GM15510 (cell line): ENCODE data around the gene EPHA10.

Source experiments
- POLR2A ChIP-seq: IDR thresholded peaks from 3 replicates; pipeline ENCODE4 v1.6.1; 2011; ENCODE audit warnings: borderline replicate concordance; ENCODE audit not compliant: insufficient read length; ENCODE audit errors: extremely low read depth

The EPHA10 gene

DNA sequence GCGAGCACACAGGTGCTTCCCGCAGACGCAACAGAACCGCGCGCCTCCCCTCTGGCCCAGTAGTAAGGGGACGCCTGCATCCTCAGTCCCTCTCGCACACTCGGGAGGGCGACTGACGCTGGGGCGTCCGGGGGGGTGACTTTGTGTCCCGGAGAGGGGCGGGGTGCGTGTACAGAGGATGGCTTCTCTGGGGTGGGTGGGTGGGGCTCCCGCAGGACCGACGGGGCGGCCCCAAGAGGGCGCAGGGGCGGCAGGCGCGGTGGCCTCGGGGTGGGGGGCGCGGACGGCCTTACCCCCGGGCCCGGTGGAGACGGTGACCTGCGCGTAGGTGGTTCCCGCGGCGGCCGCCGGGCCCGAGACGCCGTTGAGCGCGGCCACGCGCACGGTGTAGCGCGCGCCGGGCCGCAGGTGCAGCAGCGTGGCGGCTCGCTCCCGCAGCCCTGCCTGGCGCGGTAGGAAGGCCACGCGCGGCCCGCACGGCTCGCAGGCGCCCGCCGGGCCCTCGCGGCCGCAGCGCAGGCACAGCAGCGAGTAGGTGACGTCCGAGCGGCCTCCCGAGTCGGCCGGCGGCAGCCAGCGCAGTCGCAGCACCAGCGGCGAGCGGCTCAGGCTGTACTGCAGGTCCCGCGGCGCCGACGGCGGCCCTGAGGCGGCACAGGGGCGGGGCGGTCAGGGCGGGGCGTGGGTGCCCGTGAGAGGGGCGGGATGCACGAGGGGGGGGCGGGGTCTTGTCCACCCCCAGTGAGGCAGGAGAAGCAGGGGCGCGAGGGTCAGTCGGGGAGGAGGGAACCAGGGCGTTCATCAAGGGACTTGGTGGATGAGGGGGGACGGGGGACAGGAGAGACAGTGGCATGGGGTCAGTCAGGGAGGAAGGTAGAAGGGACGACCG is 12.1 kb downstream of the EPHA10 start:
- no peak for TF ChIP-seq POLR2A

DNA sequence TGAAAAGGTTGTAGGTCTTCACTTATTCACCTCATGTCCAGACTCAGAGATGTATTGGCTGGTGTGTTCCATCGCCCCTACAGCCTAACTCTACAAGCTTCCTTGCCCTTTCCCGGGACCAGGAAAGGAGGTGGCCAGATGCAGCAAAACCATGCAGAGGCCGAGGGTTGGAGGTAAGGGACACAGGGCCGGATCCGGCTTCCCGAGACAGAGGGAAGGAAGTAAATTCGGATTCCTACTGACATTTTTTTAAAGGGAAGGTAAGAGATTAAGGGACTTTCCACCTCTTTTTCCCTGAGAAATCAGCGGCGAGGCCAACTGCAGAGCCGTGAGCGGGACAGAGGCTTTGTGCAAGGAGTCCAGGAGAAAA is 12.7 kb downstream of the EPHA10 start:
- TF ChIP-seq POLR2A: no peak

DNA sequence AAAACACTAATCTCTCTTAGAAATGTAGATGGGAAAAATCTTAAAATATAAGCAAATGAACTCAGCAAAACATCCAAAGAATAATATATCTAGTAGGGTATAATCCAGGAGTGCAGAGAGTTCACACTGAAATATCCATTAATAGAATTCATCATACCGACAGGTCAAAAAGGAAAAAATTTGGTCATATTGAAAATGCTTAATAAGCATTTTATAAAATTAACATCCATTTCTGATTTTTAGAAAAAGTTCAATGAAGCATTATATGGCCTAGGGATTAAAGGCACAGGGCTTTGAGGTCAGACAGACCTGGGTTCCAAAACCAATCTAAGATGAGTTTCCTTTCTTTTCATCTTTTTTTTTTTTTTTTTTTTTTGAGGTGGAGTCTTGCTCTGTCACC is 16.4 kb downstream of the EPHA10 start:
- no peak for TF ChIP-seq POLR2A

DNA sequence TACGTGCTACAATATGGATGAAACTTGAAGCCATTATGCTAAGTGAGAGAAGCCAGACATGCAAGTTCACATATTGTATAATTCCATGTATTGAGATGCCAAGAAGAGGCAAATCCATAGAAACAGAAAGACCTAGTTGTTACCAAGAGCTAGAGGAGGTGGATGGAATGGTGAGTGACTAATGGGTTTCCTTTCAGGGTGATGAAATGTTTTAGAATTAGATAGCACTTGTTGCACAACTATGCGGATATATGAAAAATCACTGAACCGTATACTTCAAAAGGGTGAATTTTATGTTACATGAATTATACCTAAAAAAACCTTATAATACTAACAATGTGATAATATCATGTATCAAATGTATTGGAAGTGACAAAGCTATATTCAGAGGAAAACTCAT is 18.1 kb downstream of the EPHA10 start:
- no peak for TF ChIP-seq POLR2A

DNA sequence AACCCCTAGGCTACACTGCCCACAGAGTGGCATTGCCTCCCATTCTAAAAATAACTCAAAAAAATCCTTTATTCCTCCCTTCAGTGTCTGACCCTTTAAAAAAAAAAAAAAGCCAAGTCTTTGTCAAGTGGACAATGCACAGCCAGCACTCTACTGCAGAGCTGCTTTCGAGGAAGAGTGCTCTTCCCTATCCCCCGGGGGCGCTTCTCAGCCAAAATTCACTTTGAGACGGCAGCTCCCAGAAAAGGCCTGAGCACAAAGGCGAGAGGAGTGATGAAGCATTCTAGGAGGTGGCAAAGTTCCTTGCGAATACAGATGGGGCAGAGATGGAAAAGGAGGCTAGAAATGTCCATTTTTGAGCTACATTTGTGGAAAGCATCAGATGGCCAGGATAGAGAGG is 23.3 kb downstream of the EPHA10 start:
- no peak for TF ChIP-seq POLR2A

DNA sequence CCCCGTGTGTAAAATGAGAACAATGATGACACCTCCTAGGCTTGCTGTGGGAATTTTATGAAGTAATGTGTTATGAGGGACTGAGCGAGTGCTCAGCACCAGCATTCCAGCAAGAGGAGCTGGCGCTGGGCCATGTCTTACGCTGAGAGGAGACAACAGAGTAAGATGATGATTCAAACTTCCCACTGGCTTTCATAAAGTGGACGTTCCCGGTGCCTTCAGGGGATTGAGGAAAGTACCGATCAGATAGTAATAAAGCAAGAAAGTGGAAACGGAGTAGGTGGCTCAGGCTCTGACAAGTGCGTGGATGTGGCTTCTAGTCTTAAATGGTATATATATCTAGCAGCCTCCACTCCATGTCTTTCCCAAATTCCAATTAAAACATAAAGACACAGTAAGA is 23.8 kb downstream of the EPHA10 start:
- no peak for TF ChIP-seq POLR2A

DNA sequence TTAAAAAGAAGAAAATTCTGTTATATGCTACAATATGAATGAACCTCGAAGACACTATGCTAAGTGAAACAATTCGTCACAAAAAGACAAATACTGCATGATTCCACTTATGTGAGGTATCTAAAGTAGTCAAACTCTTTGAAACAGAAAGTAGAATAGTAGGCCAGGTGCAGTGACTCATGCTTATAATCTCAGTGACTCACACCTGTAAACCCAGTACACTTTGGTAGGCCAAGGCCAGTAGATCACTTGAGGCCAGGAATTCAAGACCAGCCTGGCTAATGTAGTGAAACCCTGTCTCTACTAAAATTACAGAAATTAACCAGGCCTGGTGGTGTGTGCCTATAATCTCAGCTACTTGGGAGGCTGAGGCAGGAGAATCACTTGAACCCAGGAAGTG is 25.7 kb downstream of the EPHA10 start:
- no peak for TF ChIP-seq POLR2A

DNA sequence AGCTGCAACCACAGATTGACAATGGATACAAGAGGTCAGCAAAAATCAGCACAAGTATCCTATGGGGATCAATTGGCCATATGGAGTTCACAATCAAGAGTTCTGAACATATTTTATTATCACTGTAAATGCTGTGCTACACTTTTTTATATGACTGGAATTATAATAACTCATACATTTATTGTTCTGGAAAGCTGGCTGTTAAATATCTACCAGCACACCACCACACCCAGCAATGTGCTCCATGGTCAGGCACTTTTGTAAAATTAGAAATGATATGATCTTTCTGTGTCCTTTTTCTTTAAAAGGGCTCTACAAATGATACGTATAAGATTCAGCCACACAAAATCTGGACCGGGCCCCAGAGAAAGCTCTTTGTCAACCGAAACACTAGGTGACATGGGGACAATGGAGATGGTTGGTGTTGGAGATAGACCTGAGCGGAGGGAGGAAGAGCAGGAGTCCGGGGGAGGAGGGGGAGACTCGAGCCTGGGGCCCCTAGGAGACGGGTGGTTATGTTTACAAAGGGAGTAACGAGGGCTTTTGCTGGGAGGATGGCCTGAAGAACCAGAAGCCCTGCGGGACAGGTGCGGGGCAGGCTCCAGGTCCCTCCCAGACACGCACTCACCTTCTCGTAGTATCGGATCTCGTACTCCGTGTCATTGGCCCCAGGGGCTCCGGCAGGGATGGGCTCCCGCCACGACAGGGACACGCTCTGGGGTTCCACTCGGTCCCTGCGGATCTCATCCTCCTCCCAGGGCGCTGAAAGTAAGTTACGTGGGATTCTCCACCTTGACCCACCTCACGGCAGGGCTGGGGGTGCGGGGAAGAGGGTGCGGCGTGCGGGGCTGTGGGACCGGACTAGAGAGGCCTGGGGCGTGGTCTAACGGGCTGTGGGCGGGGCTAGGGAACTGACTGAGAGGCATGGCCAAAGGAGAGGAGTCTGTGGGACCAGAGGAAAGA is 30.0 kb downstream of the EPHA10 start:
- TF ChIP-seq POLR2A: no peak

DNA sequence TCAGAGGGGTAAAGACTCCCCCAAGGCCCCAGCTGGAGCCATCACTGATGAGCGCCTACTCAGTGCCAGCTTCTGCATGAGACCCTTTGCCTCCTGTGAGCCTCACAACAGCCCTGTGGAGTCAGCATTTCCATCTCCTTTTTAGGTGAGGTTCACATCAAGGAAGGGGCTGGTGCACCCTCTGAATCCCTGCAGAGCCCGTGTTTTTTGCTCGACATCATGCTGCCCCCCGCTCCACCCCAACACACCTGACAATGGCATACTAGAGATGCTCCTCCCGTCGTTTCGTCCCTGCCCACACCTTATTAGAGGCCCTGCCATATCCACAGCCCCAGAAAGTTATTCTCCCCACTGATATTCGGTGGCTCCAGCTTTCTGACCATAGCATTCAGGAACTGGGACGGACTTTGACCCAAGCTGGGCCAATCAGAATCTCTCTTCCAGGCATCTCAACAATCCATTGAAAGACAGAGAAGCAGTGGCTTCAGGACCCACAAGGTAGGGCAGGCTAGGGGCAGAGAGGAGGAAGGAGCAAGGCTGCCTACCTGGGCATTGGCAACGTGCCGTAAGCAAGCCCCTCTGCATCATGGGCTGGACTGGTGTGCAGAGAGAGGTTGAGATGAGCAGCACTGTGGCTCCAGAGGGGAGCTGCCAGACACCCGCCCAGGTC is 32.7 kb downstream of the EPHA10 start:
- no peak for TF ChIP-seq POLR2A

DNA sequence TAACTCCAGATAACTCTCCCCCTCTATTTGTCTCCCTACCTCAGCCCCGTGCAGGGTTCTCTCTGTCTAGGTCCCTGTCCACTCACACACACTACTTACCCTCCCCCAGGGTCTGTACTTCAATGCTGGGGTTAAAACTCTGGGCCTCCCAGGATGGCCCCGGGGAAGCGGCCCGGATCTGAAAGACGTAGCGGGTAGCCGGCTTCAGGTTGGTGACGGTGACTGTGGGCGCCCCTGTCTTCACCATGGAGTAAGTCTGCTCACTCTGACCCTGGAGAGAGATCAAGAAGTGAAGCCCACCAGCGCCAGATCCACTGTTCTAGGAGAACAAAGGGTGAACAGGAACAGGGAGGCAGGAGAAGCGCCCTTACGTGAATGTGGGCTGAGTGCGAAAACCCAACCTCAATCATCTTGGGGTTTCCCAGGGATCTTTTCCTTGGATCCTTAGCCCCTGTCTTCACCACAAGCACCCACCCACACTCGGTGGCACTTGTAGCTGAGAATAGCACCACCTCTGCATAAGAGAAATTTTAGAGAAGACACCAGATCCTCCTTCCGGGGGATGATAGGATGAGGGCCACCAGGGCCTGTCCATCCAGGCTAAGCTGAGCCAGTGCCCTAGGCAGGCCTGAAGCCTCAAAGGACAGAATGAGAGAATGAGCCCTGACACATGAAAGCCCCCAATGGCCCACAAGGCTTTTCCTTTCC is 33.5 kb downstream of the EPHA10 start:
- no peak for TF ChIP-seq POLR2A

DNA sequence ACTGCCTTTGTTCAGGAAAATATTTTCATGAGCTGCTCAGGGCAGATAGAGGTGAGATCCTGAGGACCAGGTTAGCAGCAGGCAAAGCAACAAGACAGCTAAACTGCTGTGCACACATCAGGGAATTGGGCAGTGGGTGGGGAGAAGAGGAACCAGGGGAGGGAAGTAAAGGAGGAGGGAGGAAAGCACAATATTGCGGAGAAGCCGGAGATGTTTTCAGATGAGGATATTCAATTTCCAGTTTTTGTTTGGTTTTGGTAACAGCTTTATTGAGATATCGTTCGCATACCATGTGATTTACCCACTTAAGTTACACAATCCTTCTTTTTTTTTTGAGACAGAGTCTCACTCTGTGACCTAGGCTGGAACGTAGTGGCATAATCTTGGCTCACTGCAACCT is 34.5 kb downstream of the EPHA10 start:
- TF ChIP-seq POLR2A: no peak

DNA sequence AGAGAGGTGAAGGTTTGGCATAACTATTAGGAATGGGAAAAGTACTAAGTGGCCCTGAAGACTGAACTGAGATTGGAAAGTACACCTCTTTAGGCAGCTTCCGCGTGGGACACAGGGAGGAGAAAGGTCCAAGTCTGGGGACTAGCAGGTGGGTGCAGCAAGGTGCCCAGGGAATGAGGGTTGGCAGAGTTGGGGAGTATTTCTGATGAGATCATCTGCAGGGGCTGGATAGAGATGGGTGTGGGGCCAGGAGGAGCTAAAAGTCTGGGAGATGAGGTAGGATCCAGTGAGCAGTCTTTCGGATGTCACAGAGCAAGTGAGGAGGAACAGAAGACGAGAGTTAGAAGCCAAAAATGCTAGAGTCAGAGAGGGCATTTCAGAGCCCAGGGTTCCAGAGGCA is 36.5 kb downstream of the EPHA10 start:
- TF ChIP-seq POLR2A: no peak

DNA sequence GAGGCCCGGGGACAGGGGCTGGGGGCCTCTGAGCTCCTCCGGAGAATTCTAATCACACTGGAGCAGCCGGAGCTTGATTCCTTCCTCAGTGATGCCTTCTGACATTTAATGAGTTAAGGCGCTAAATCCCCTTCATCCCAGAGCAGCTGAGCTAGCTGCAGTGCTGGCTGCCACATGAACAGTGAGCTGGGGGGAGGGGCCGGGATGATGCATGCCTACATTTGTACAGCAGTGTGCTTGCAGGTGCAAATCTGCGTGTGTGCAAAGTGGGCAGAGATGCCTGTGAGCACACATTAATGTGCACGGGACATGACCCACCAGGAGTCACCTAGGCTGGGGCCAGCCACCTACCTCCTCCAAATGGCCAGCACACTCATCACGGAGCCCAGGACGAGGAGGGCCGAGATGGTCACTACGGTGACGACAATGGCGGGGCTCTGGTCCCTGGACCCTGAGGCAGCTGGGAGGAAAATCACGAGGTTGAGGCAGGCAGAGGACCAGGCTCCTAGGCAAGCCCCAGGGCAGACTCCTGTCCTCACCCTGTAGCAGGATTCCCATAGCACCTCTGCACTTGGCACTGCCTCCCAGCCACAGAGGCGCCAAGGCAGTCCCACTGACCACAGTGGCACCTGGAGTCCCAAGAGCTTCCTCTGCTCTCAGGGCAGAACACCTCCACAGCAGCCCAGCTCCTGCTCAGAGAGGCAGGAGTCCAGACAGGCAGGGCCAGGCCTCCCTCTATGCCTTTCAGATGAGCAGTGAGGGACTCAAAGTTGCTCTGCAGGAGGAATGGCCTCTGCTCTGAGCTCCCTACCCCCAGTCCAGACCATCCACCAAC is 38.0 kb downstream of the EPHA10 start:
- no peak for TF ChIP-seq POLR2A
